Endothelial cell of umbilical vein (primary cell): ENCODE results near the gene IDUA. TPM values are rescaled to one million over a fixed set of nuclear protein-coding genes. Genes with fewer than 3 reads are reported as not detected.
"Not testable (repeated sequence)": the region's sequence is repeated elsewhere in the genome, so short reads cannot be mapped to it uniquely, and the experiment has no call there.

Experiments used
- BruUV-seq: library from RNA; stranded (reverse); fragments of 400-500 nt; replicated peaks from 2 replicates; lab custom pipeline; 2021; lab: Mats Ljungman, UMichigan
- CTCF ChIA-PET: fragments of 300-600, 350-600 bp; sonication (Branson Sonifier 250); formaldehyde crosslinking; loops from one replicate; lab custom pipeline; 2021; ENCODE audit warnings: antibody characterized with exemption, inconsistent platforms; lab: Charles Lee
- POLR2A ChIA-PET: fragments of 300-600, 350-600 bp; sonication (Branson Sonifier 250); formaldehyde crosslinking; loops from one replicate; lab custom pipeline; 2021; ENCODE audit warnings: antibody characterized with exemption, inconsistent platforms; lab: Charles Lee
- DNase-seq: peaks from one replicate; pipeline ENCODE4 v3.0.0-alpha.2; 2011; ENCODE audit warnings: low read depth, low spot score
- FAIRE-seq: peaks from 2 replicates; lab custom pipeline; 2011; peaks lifted over from hg19 to GRCh38; lab: Jason Lieb, UNC
- H2AFZ ChIP-seq: 2 replicates; pipeline ENCODE4 v1.6.0; 2012; ENCODE audit warnings: low read depth, low read length, control low read depth, inconsistent platforms
- H3K27ac ChIP-seq: 2 replicates; pipeline ENCODE4 v1.5.1; 2011; ENCODE audit warnings: low read depth, mild to moderate bottlenecking, control low read depth, low read length, moderate library complexity; ENCODE audit not compliant: insufficient read depth
- H3K27me3 ChIP-seq, 2 experiments: 2 replicates each; pipeline versions ENCODE4 v1.6.0 to v1.6.1; 2011; ENCODE audit warnings: low read length in 2 of 2, mixed read lengths in 1 of 2; ENCODE audit not compliant: control insufficient read depth in 2 of 2, insufficient read depth in 2 of 2
- H3K36me3 ChIP-seq, 2 experiments: 2 replicates in 1 of 2; 3 replicates in 1 of 2; pipeline ENCODE4 v1.5.1; 2011; ENCODE audit warnings: low read length in 2 of 2, mild to moderate bottlenecking in 1 of 2, moderate library complexity in 1 of 2; ENCODE audit not compliant: control insufficient read depth in 2 of 2, insufficient read depth in 2 of 2; ENCODE audit errors: extremely low read depth in 1 of 2
- H3K4me1 ChIP-seq: 3 replicates; pipeline ENCODE4 v1.5.1; 2011; ENCODE audit warnings: mild to moderate bottlenecking, low read length; ENCODE audit not compliant: control insufficient read depth, insufficient read depth; ENCODE audit errors: extremely low read depth
- H3K4me2 ChIP-seq: 2 replicates; pipeline ENCODE4 v1.6.1; 2011; ENCODE audit warnings: low read length, control low read depth, mixed read lengths; ENCODE audit not compliant: insufficient read depth
- H3K4me3 ChIP-seq, 3 experiments: fragments of 200-600 bp in 1 of 3; sonication (generic), shearing (Covaris generic) in 1 of 3; replicated peaks in 1 of 3; 2 replicates each; pipeline ENCODE4 v1.5.1; 2011 to 2016; ENCODE audit warnings: control low read depth in 3 of 3, low read length in 3 of 3, mild to moderate bottlenecking in 2 of 3, inconsistent platforms in 1 of 3, low read depth in 1 of 3, moderate library complexity in 1 of 3; ENCODE audit not compliant: insufficient read depth in 1 of 3
- H3K79me2 ChIP-seq: 2 replicates; pipeline ENCODE4 v1.6.0; 2012; ENCODE audit warnings: low read length, inconsistent platforms; ENCODE audit not compliant: control insufficient read depth, insufficient read depth
- H3K9ac ChIP-seq: replicated peaks from 2 replicates; pipeline ENCODE3; 2011; ENCODE audit warnings: low read length, control low read depth; ENCODE audit not compliant: insufficient read depth; ENCODE audit errors: extremely low read depth
- H3K9me1 ChIP-seq: replicated peaks from 3 replicates; pipeline ENCODE4 v1.6.0; 2011; ENCODE audit warnings: mild to moderate bottlenecking, low read length; ENCODE audit not compliant: control insufficient read depth, insufficient read depth; ENCODE audit errors: extremely low read depth
- H3K9me3 ChIP-seq: replicated peaks from 2 replicates; pipeline ENCODE4 v1.5.1; 2012; ENCODE audit warnings: low read length, inconsistent platforms; ENCODE audit not compliant: control insufficient read depth, insufficient read depth
- H4K20me1 ChIP-seq: replicated peaks from 2 replicates; pipeline ENCODE3; 2011; ENCODE audit warnings: mild to moderate bottlenecking, low read length; ENCODE audit not compliant: control insufficient read depth, insufficient read depth; ENCODE audit errors: extremely low read depth
- EZH2 ChIP-seq: IDR thresholded peaks from 2 replicates; pipeline ENCODE4 v1.6.1; 2012; ENCODE audit warnings: borderline replicate concordance, low read depth, mild to moderate bottlenecking, moderate library complexity, low read length, inconsistent platforms; ENCODE audit not compliant: severe bottlenecking
- FOS ChIP-seq: IDR thresholded peaks from 2 replicates; pipeline ENCODE4 v1.6.1; 2011; ENCODE audit warnings: mild to moderate bottlenecking, low read length, moderate library complexity, borderline replicate concordance; ENCODE audit not compliant: insufficient read depth
- GATA2 ChIP-seq: IDR thresholded peaks from 2 replicates; pipeline ENCODE4 v1.7.0; 2011; ENCODE audit warnings: low read depth, mild to moderate bottlenecking, moderate library complexity, mixed read lengths, low read length; ENCODE audit not compliant: insufficient read length, insufficient read depth
- JUN ChIP-seq: IDR thresholded peaks from 2 replicates; pipeline ENCODE4 v1.6.1; 2011; ENCODE audit warnings: borderline replicate concordance, low read depth; ENCODE audit not compliant: insufficient read length, insufficient read depth
- MYC ChIP-seq: IDR thresholded peaks from one replicate; pipeline ENCODE4 v1.6.1; 2011; ENCODE audit warnings: mild to moderate bottlenecking, low read depth, low read length
- POLR2A ChIP-seq: IDR thresholded peaks from 2 replicates; pipeline ENCODE4 v1.6.1; 2012; ENCODE audit warnings: low read depth, mild to moderate bottlenecking, control low read depth, low read length
- POLR2AphosphoS5 ChIP-seq: IDR thresholded peaks from 2 replicates; pipeline ENCODE4 v1.6.1; 2012; ENCODE audit warnings: low read depth, mild to moderate bottlenecking, control low read depth, low read length, moderate library complexity; ENCODE audit not compliant: insufficient read depth
- dilution Hi-C: fragments of 300-500 bp; cut with MboI; formaldehyde crosslinking; loops from one replicate; pipeline ENCODE4 v1.15.0; 2019; ENCODE audit warnings: low sequenced_read_pairs; ENCODE audit not compliant: extremely low pct_ligation_motif_present
- intact Hi-C: fragments of 100-400 bp; cut with micrococcal nuclease; formaldehyde crosslinking; loops from one replicate; pipeline ENCODE4 v1.10.0; 2022
- polyA plus RNA-seq, 4 experiments: library from polyadenylated mRNA; depleted of rRNA in 3 of 4; stranded (reverse) in 3 of 4; unstranded in 1 of 4; fragments of >200 nt; gene quantifications; 2 replicates each; pipeline versions ENCODE4 v1.2.1 to v1.2.3, GENCODE V29; 2011 to 2012; ENCODE audit warnings: missing spikeins in 1 of 4
- total RNA-seq: library from RNA; stranded (reverse); gene quantifications from 2 replicates; pipeline ENCODE4 v1.2.3, GENCODE V29; 2021
- TF ChIP-seq, protein P1 (sequence below), 2 donors: IDR thresholded peaks; 1 replicate in 1 of 2; 2 replicates in 1 of 2; pipeline ENCODE4 v1.5.1; 2011; ENCODE audit warnings: low read length in 2 of 2, mild to moderate bottlenecking in 2 of 2, moderate library complexity in 2 of 2, control low read depth in 1 of 2, inconsistent platforms in 1 of 2, low read depth in 1 of 2; ENCODE audit not compliant: insufficient read depth in 1 of 2; ENCODE audit errors: extremely low read depth in 1 of 2
- TF ChIP-seq, protein P2 (sequence below): IDR thresholded peaks from 2 replicates; pipeline ENCODE4 v1.6.1; 2011; ENCODE audit not compliant: insufficient read depth, insufficient read length

Gene IDUA
- total and polyA plus RNA-seq, 2 donors (not counting 3 experiments of a cell fraction or from before 2014, with no cell fraction given) = 19.1 to 34.1 TPM

DNA sequence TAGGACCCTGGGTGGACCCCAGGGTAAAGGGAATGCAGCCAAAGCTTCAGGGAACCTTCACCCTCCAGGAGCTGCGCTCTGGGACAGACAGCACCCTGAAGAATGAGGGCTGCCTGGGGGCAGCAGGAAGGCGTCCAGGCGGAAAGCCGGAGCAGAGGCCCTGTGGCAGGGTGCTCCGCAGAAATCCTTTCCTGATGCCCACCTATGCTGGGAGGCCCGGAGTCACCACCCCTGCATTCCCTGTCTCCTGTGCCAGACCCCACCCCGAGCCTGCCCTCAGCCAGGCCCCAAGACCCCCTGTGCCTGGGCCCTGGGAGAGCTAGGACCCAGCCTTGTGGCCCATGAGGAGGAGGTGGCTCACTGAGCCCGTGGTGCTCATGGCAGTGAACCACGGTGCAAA, 12.2 kb upstream of the IDUA start:
- POLR2A ChIA-PET = no interaction called here
- no peak for DNase-seq
- Histone ChIP-seq H2AFZ (no peak overlapping the region), H3K79me2 (no peaks in the 10 kb centered on the region), H3K4me3 (no peak overlapping the region), H3K4me1 (peaks cover 19% of the 10 kb centered on the region), H3K9ac (no peak overlapping the region), H3K9me1 (no peaks in the 10 kb centered on the region), H3K27ac (no peak overlapping the region), H3K27me3 (no peaks in the 10 kb centered on the region), H3K9me3 (no peaks in the 10 kb centered on the region), H3K4me2 (no peak overlapping the region), H3K36me3 (no peaks in the 10 kb centered on the region), H4K20me1 (no peaks in the 10 kb centered on the region)
- CTCF ChIA-PET = interaction anchor here (1.0 kb wide), 1 partner anchor 13 kb away, joined by 4 read pairs; the partner anchor contains the start of gene IDUA
- FAIRE-seq = no peak
- intact Hi-C loops = no loop called here
- dilution Hi-C loops = no loop called here
- BruUV-seq = no TSS peak
- no peak for TF ChIP-seq FOS
- no peak for TF ChIP-seq GATA2
- TF ChIP-seq EZH2 = no peak
- TF ChIP-seq POLR2A = no peak
- TF ChIP-seq, protein P1, sequence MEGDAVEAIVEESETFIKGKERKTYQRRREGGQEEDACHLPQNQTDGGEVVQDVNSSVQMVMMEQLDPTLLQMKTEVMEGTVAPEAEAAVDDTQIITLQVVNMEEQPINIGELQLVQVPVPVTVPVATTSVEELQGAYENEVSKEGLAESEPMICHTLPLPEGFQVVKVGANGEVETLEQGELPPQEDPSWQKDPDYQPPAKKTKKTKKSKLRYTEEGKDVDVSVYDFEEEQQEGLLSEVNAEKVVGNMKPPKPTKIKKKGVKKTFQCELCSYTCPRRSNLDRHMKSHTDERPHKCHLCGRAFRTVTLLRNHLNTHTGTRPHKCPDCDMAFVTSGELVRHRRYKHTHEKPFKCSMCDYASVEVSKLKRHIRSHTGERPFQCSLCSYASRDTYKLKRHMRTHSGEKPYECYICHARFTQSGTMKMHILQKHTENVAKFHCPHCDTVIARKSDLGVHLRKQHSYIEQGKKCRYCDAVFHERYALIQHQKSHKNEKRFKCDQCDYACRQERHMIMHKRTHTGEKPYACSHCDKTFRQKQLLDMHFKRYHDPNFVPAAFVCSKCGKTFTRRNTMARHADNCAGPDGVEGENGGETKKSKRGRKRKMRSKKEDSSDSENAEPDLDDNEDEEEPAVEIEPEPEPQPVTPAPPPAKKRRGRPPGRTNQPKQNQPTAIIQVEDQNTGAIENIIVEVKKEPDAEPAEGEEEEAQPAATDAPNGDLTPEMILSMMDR (IDR thresholded peaks at IDR 0.05; ENCODE audit: extremely low read depth in 1 of 2, insufficient read depth in 1 of 2, low read depth in 1 of 2, low read length in 2 of 2) = no peak
- TF ChIP-seq JUN = no peak
- TF ChIP-seq POLR2AphosphoS5 = no peak
- no peak for TF ChIP-seq MYC
- TF ChIP-seq, protein P2, sequence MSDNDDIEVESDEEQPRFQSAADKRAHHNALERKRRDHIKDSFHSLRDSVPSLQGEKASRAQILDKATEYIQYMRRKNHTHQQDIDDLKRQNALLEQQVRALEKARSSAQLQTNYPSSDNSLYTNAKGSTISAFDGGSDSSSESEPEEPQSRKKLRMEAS = no peak

DNA sequence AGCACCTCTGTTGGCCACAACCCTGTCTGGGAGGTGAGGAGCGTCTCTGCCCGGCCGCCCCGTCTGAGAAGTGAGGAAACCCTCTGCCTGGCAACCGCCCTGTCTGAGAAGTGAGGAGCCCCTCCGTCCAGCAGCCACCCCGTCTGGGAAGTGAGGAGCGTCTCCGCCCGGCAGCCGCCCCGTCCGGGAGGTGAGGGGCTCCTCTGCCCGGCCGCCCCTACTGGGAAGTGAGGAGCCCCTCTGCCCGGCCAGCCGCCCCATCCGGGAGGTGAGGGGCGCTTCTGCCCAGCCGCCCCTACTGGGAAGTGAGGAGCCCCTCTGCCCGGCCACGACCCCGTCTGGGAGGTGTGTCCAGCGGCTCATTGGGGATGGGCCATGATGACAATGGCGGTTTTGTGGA, 10.8 kb upstream of the IDUA start:
- intact Hi-C loops, H3K4me3 ChIP-seq, H3K9me1 ChIP-seq, H3K9me3 ChIP-seq, H3K27me3 ChIP-seq, H3K9ac ChIP-seq, H3K27ac ChIP-seq, H3K36me3 ChIP-seq, H2AFZ ChIP-seq, dilution Hi-C loops, CTCF ChIA-PET, POLR2A ChIA-PET, FAIRE-seq, H4K20me1 ChIP-seq, DNase-seq, BruUV-seq, H3K4me2 ChIP-seq, H3K79me2 ChIP-seq: not testable (repeated sequence)
- peaks cover 22% of the 10 kb centered on the region for H3K4me1 ChIP-seq
